NCI-H1694 (cell line): ENCODE results near the gene SLC28A3.

Experiments used
- DNase-seq: peaks from one replicate; lab custom pipeline; 2025; lab: John Stamatoyannopoulos, UW

Gene SLC28A3

DNA sequence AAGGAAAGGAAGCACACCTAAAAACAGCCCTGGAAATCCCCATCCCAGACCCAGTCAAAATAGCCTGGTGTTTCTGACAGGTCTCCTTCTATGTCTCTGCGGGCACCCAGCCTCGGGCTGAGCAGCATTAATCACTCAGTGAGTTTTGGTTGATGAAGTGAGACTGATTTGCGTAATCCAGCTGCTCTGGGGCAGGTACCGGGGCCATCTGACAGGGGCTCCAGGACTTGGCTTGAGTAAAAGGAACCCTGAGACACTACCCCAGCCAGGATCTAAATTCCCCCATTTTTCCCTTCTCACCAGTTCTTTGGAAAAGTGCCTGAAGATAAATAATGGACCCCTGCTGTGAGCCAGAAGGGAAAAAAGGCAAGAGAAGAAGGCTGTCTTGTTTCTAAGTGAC is 596 bp downstream of the SLC28A3 start:
- no peak for DNase-seq

DNA sequence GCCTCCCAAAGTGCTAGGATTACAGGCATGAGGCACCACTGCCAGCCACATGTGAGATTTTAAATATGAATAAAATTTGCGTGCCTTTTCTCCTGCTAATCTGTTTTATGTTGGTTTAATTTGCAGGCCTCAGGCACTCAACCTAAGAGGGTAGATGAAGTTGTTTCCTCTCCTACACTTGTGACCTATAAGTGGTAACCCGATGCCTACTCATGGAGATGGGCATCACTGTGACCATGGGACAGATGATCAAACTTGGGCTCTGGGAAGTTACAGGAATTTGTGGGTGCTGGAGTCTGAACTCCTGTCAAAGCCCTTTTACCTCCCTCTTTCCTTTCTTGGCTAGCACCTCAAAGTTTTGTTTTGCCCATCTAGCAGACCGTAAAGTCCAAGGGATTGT is 1.1 kb downstream of the SLC28A3 start:
- DNase-seq = no peak

- DNase-seq = no peak
These were observed 1.8 kb downstream of the SLC28A3 start for GRCh38 chr9:84338792-84339191.

GRCh38 chr9:84337252-84337651 is 3.3 kb downstream of the SLC28A3 start:
- DNase-seq = no peak

- DNase-seq = no peak
These were observed 9.3 kb downstream of the SLC28A3 start for GRCh38 chr9:84331119-84331809.

DNA sequence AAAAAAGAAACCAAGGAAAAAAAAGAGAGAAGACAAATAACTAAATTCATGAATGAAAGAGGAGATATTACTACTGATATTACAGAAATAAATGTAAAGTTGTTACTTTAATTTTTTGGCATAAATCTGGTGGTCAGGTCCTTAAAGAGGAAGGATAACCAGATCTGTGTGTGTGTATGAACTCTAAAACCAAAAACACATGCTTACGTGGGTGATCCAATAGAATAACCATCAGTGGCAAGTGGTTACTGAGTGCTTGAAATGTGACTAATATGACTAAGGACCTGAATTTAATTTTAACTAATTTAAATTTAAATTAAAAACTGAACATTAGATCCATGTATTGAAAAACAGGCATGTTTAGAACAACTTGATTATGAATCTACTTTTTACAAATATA is 10.3 kb downstream of the SLC28A3 start:
- no peak for DNase-seq

GRCh38 chr9:84327184-84327583 is 13.4 kb downstream of the SLC28A3 start:
- no peak for DNase-seq

- DNase-seq = no peak
These were observed 15.1 kb downstream of the SLC28A3 start for GRCh38 chr9:84325347-84325973.

DNA sequence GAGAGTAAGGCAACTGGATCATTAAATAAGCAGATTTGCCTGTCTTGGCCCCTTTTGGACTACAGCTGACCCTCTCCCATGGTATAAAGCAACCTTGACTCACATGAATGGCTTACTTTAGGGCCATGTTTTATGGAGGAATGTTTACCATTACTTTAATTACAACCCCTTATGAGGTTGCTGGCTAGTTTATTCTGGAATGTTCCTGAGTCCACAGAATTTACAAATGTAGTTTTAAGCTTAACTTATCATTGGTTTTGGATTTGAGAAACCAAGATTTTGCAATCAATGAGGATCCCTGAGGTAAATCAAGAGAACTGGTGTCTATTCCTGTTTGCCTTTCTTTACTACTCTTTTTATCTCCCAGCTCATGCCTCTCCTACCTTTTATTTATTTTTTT is 15.7 kb downstream of the SLC28A3 start:
- no peak for DNase-seq

DNA sequence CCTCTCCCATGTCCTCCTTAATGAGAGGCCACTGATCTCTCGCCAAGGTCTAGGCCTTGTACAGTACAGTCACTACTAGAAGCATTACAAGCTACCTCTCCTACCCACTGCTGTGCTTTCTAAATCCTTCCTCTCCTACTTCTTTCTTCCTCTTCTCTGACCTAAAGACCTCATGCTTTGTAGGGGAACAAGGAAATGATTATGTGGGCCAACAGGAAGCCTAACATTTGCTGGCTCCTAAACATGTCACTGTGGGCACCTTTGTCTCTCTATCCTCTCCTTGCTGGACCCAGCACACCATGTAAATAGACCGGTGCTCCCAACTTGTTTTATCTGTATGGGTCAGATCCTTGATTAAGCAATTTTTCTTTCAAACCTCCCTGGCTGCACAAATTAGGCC is 16.7 kb downstream of the SLC28A3 start:
- DNase-seq = no peak

DNA sequence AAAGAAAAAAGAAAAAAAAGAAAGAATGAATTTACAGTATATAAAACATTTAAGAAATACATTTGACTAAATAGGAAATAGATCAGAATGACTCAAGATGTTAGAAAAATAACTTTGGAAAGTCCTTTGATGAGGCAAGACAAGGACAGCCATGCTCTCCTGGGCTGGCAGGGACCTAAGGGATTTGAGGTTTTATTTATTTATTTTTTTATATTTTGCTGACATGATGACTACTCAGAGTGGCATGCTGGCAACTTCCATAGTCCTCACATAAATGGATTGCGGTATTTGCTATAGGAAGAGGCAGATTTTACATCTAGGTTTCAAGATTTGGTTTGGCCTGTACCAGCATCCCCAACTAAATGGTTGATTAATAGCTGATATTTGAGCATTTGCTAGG is 17.7 kb downstream of the SLC28A3 start:
- DNase-seq = no peak

- no peak for DNase-seq
These were observed 20.3 kb downstream of the SLC28A3 start for GRCh38 chr9:84320231-84320630.

- no peak for DNase-seq
These were observed 20.9 kb downstream of the SLC28A3 start for GRCh38 chr9:84319632-84320031.

DNA sequence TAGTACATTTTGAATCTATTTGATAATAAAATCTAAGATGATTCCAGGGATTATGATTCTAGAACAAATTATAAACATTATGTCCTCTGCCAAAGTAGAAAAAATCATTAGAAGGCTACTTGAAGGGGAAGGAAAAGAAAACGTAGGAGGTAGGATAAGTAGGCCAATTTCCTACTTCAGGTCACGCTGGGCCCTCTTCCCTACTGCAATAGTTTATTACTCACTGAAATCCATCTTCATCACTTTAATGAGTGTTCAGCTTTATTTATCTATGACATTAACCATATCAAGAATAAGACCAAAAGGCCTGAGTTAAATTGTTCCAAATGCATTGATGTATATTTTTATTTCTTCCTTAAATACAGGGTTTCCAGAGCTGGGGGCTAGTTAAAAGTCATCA is 21.6 kb downstream of the SLC28A3 start:
- DNase-seq = no peak

GRCh38 chr9:84317563-84317962 is 23.0 kb downstream of the SLC28A3 start:
- no peak for DNase-seq

- DNase-seq = peak; percentile 52
These were observed 25.2 kb downstream of the SLC28A3 start for GRCh38 chr9:84315278-84315877.

DNA sequence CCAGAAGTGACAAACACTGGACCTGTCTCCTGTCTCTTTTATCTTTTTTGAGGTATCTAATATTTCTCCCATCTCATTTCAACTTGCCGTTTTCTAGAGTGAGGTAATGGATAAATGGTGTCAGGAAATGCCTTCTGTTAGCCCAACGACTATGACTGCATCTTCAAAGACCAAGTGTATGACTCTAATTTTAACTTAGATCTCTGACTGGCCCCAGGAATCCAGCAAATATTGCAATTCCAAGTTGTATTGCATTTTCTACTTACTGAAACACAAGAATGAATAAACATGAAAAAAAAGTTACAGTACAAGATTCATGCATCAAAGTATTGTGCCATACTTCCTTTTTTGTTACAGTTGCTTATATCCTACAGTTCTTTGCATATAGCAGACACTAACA is 26.3 kb downstream of the SLC28A3 start:
- no peak for DNase-seq

- DNase-seq = no peak
These were observed 29.7 kb downstream of the SLC28A3 start for GRCh38 chr9:84310883-84311282.

GRCh38 chr9:84305497-84306131 is 34.9 kb downstream of the SLC28A3 start:
- no peak for DNase-seq

DNA sequence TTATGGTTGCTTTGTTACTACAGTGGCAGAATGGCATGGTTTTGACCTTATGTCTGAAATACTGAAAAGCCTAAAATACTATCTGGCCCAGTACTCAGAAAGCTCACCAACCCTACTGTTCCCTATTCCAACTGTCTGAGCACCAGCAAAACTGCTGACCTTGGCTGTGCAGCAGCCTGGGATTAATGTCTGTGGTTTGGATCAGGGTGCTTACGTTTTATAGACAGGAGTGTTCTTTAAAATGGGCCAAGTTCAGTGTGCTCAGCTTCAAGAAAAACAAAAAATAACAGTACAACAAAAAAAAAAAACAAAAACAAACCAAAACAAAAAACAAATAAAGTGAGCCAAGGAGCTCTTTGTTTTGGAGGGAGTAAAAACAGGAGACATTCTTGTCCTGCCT is 36.4 kb downstream of the SLC28A3 start:
- no peak for DNase-seq

DNA sequence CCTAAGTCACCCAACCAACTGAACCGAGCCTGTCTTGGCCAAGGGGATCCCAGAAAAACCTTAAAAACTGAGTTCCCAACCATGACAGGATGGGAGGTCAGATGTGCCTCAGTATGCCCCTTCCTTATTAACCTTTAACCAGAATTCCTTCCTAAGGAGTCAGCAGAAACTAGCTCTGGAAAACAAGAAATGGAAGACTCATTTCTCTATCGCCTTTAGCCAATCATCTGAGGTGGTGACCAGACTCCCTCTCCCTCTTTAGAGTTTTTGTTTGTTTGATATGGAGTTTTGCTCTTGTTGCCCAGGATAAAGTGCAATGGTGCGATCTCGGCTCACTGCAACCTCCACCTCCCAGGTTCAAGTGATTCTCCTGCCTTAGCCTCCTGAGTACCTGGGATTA is 37.5 kb downstream of the SLC28A3 start:
- no peak for DNase-seq

DNA sequence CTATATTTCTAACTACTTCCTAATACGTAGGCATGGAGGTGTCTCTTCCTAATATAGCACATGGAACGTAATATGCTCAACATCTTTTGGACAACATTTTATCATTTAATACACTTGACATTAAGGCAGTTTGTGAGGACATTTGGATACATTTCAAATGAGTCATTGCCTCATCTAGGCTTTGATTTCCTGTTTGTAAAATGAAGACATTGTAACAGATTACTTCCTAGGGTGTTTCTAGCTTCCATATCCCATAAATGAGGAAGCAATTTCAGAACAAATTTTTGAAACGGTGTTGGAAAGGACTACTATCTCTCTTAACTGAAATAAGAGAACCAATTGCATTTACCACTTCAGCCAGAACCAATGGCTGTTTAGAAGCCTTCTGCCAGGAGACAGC is 38.7 kb downstream of the SLC28A3 start:
- no peak for DNase-seq

GRCh38 chr9:84300271-84300670 is 40.3 kb downstream of the SLC28A3 start:
- DNase-seq = no peak
